GM18951 (cell line): Measurements from ENCODE around the gene PLA2G7.
"Not testable (repeated sequence)": the region's sequence is repeated elsewhere in the genome, so short reads cannot be mapped to it uniquely, and the experiment has no call there.

Source experiments
- POLR2A ChIP-seq: IDR thresholded peaks from 4 replicates; pipeline ENCODE4 v1.6.1; 2011; ENCODE audit warnings: mild to moderate bottlenecking; ENCODE audit not compliant: insufficient read length, insufficient read depth; ENCODE audit errors: extremely low read depth
- in situ Hi-C: fragments of 300-500 bp; cut with MboI; formaldehyde crosslinking; loops from one replicate; pipeline ENCODE4 v1.12.0; 2022; ENCODE audit warnings: low sequenced_read_pairs, mixed read lengths, inconsistent platforms; ENCODE audit not compliant: unreplicated experiment

The PLA2G7 gene

DNA sequence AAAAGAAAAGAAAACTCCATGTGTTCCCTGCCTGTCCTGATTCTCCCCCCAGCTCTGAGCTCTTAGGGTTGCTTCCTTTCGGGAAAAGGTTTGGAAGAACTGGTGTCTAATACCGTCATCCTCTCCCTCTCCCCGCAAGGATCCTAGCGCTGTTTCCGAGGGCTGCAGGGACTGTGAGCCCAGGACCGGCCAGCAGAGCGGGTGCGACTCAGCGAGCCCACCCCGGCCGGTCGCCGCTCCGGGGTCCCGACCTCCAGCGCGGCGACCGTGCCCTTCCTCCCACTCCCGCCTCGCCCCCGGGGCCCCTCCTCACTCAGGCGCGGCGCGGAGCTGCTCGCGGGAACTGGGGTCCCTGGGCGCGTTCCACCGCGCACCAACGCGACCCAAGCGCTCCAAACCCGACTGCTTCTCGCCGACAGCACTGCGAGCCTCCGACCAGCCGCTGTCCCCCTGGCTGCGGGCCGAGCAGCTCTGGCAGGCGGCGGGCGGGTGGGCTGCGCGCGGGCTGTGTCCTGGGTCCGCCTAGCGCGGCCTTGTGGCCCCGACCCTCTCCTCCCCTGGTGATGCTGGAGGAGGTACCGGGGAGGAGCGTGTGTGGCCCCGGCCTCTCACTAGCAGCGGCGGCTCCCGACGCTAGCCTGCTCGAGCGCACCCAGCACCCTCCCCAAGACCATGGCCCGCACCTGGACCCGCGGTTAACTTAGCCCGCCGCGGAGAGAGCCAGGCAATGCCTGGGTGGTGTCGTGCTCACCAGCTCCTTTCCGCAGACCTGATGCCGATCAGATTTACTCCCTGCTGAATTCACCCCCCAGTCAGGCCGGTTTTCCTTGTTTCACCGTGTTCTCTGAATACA lies at the start of gene PLA2G7:
PLA2G7 (minus strand) TSS at position 509 of the 853 bp plus-strand sequence. CDS start 12,484 bp downstream, outside the sequence.
- TF ChIP-seq POLR2A: no peak
- in situ Hi-C loops: no loop called here

GRCh38 chr6:46784535-46784934 lies 49.4 kb upstream of the PLA2G7 start:
- in situ Hi-C loops: no loop called here
- no peak for TF ChIP-seq POLR2A

DNA sequence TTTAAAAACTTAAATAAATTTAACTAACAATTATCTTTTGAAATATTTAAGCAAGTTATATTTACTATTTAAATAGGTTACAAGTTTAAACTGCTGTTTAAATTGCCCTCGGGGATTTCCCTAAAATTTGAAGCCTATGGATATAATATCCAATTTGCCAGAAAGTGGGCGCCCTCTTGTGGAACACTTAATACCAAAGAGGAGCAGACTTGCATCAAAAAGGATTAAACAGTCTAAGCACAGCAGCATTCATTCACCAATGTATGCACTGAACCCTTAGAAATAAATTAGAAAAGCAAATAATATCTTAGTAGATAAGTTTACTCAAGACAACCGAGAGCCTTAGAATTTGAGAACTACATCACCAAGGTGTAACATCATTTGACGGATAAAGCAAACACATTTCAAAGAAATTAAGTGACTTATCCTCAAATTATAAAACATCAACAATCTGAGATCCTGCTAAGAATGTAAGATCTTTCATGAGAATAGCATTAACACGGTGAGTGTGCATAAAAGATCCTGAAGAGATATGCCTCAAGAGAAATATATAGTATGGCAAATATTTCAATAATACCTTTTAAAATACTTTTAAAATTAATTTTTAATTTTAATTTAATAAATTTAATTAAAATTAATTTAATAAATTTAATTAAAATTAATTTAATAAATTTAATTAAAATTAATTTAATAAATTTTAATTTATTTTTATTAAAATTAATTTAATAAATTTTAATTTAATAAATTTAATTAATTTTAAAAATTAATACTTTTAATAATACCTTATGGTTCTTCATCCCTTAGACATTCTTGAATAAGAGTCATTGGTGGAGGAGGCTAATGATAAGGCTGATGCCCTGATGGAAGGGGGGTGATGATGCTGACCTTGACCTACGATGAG lies 46.6 kb upstream of the PLA2G7 start:
- in situ Hi-C loops: no loop called here

GRCh38 chr6:46777476-46778346 lies 42.5 kb upstream of the PLA2G7 start:
- no peak for TF ChIP-seq POLR2A
- in situ Hi-C loops: no loop called here

More for the DNA sequence above, 46.6 kb upstream of the PLA2G7 start:
- TF ChIP-seq POLR2A: no peak

DNA sequence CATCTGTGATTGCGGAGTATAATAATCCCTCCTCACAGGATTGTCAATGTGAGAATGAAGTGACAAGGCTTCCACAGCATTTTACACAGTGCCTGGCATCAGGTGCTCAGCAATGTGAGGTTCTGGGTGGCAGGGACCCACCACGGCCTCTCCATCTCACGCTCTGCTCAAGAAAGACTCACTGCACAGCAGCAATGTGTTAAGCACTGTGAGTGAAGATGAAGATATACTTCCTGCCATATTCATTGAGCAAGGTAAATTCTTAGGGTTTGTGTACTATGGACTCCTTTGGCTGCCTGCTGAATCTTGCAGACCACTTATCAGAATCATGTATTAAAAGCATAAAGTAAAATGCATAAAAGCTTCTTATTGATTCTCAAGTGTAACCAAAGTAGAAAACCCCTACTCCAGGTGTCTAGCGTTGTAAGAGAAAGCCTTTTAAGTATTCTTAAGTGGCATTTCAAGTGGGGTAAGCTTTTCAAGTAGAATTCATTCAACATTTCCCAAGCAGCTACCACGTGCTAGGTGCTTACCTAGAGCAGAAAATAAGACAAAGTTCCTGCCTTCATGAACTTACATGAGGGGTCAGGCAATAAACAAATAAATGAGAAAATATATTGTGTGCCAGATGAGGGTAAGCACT lies 41.0 kb upstream of the PLA2G7 start:
- no peak for TF ChIP-seq POLR2A
- in situ Hi-C loops: no loop called here

DNA sequence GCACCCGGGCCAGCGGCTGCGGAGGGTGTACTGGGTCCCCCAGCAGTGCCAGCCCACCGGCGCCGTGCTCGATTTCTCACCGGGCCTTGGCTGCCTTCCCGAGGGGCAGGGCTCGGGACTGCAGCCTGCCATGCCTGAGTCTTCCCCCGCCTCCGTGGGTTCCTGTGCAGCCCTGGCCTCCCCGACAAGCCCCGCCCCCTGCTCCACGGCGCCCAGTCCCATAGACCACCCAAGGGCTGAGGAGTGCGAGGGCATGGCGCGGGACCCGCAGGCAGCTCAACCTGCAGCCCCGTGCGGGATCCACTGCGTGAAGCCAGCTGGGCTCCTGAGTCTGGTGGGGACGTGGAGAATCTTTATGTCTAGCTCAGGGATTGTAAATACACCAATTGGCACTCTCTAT lies 39.6 kb upstream of the PLA2G7 start:
- in situ Hi-C loops: not testable (repeated sequence)

DNA sequence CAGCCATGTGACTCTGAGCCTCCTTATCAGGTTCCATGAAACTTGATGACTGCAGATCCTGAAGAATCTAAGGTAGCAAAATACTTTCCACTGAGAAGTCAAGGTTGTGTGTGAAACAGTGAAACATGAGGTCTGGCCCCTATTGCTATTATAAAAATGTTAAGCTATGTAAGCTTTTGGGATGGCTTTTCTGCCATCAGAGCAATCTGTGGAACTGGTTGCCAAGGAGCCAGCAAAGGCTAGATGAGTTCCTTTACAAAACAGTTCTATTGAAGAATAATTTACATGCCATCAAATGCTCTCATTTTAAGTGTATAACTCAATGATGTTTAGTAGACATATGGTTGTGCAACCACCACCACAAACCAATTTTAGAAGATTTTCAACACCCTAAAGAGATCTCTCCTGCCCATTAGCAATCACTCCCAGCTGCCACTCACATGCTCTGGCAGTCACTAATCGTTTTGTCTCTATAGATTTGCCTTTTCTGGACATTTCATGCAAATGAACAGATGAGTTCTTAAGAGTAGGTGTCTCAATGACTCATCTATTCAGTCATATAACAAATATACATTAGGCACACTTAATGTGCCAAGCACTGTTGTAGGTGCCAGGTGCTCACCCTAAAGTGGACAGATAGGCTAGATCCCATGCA lies 38.2 kb upstream of the PLA2G7 start:
- no peak for TF ChIP-seq POLR2A
- in situ Hi-C loops: no loop called here

- in situ Hi-C loops: no loop called here
- TF ChIP-seq POLR2A: no peak
These were observed 37.6 kb upstream of the PLA2G7 start for GRCh38 chr6:46772762-46773161.

GRCh38 chr6:46772016-46772415 lies 36.8 kb upstream of the PLA2G7 start:
- TF ChIP-seq POLR2A: no peak
- in situ Hi-C loops: no loop called here

- TF ChIP-seq POLR2A: no peak
- in situ Hi-C loops: no loop called here
These were observed 29.8 kb upstream of the PLA2G7 start for GRCh38 chr6:46764961-46765360.

- in situ Hi-C loops: not testable (repeated sequence)
These were observed 29.1 kb upstream of the PLA2G7 start for GRCh38 chr6:46764280-46764679.

- in situ Hi-C loops: no loop called here
- no peak for TF ChIP-seq POLR2A
These were observed 28.3 kb upstream of the PLA2G7 start for GRCh38 chr6:46763466-46763865.
